ENCODE measurements around the gene PPFIA1.

Gene PPFIA1

DNA sequence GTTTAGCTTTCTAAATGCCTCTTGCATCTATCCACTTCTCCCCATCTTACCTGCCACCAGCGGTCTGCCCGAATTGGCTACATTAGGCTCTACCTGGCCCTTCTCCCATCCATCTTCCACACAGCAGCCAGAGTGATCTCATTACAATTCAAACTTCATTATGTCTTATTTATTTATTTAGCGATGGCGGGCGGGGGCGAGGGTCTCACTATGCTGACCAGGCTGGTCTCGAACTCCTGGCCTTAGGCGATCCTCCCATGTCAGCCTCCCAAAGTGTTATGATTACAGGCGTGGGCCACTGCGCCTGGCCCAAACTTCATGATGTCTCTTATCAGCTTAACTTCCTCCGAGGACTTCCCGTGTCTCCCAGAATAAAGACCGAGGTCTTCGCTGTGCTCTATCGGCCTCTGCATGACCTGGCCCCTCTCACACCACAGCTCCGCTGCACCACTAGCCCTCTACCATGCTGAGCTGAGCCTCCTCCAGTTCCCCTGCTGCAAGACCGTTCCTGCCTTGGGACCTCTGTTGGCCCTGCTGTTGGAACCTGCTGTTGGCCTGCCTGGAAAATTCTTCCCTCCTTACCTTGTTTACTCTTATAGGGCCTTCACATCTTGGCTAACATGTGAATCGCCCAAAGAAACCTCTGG lies 127.0 kb downstream of the PPFIA1 start:
- TF ChIP-seq, protein P1, sequence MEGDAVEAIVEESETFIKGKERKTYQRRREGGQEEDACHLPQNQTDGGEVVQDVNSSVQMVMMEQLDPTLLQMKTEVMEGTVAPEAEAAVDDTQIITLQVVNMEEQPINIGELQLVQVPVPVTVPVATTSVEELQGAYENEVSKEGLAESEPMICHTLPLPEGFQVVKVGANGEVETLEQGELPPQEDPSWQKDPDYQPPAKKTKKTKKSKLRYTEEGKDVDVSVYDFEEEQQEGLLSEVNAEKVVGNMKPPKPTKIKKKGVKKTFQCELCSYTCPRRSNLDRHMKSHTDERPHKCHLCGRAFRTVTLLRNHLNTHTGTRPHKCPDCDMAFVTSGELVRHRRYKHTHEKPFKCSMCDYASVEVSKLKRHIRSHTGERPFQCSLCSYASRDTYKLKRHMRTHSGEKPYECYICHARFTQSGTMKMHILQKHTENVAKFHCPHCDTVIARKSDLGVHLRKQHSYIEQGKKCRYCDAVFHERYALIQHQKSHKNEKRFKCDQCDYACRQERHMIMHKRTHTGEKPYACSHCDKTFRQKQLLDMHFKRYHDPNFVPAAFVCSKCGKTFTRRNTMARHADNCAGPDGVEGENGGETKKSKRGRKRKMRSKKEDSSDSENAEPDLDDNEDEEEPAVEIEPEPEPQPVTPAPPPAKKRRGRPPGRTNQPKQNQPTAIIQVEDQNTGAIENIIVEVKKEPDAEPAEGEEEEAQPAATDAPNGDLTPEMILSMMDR (conservative IDR thresholded peaks at IDR 0.05; ENCODE audit: low read depth), result no peak
- ChIA-PET POLR2A (ENCODE audit: low non-redundant PET) (no interaction called here), CTCF (interaction anchor here (0.6 to 0.7 kb wide), 2 partner anchors 42 to 1674 kb away, joined by 3 read pairs; no protein-coding TSS in a partner anchor)
- DNase-seq (ENCODE audit: low spot score), result peak; percentile 13
- H3K27ac ChIP-seq, result peak overlapping the region; percentile 97

DNA sequence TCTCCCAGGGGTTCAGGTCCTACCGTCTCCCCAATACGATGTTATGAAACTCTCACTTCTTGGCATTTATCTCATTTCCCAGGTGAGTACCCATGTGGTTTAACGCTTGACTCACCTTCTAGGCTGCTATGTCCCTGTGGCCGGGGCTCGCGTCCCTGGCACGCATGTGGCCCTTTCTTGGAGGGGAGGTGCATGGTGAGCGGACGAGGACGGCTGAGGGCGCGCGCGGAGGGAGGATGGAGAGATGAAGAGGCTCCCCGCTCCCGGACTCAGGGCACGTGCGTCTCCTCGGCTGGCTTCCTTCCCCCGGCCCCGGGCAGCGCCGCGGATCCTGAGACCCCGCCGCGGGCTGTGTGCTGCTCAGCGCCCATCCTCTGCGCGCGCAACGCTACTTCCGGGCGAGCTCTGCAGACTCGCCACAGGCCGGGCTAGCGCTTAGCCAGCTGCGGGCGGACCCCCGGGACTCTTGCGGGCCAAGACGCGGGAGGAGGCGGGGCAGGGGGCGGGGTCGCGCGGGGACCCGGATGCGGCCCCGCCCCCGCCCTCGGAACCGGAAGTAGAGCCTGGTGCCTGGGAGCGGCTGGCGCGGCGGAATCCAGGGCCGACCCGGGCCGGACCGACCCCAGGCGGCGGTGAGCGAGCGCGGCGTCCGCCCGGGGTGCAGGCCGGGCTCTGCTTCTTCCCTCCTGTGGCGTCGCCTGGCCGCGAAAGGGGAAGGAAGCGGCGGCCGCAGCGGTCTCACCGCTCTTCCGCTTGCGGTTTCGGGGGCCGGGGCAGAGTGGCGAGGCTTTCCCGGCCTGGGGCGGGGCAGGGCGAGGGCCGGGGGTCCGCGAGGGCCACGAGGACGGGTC lies 127.7 kb downstream of the PPFIA1 start, which contains the start of gene CTTN:
TSS of gene CTTN (plus strand) at position 547 of the 851 bp plus-strand sequence. CDS start 8,769 bp downstream, outside the sequence.
- peak; percentile 85 for DNase-seq (ENCODE audit: low spot score)
- TF ChIP-seq, protein P1 (conservative IDR thresholded peaks at IDR 0.05; ENCODE audit: low read depth), result no peak
- CTCF ChIA-PET, result interaction anchor here (0.7 kb wide), 1 partner anchor 41 kb away, joined by 3 read pairs; no protein-coding TSS in a partner anchor
- H3K27ac ChIP-seq, result peak within 1 kb of the TSS; percentile 97
- POLR2A ChIA-PET (ENCODE audit: low non-redundant PET), result no interaction called here

DNA sequence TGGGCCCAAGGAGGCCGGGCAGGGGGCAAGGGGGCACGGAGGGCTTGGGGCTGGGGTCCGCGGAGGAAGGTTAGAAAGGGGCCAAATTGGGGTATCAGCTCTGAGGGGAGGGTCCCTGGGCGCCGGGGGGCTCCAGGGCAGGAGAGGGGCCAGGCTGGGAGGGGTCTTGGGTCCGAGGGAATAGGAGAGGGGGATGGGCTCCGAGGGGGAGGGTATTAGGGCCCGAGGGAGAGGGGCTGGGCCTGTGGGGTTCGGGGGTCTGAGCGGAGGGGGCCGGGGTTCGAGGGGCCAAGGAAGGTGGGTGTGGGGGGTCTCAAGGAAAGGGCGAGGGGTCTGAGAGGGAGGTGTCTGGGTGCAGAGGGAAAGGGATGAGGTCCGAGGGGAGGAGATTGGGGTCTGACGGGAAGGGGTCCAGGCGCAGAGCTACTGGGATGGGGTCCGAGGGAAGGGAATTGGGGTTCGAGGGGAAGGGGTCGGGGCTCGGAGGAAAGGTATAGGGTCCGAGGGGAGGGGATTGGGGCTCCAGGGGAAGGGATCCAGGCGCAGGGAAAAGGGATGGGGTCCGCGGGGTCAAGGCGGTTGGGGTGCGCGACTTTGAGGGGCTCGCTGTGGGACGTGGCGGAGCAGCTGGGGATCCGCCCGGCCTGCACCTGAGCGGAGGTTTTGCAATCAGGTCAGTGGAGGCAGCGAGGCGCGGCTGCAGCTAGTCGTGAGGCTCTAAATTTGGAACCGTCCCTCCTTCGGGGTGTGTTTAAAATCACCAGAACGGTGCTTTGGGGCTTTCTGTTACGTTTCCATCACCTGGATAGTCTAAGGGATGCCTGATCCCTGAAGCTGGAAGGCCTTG lies 128.6 kb downstream of the PPFIA1 start:
- CTCF ChIA-PET, result interaction anchor here (0.5 kb wide), 1 partner anchor 1887 kb away, joined by 5 read pairs; no protein-coding TSS in a partner anchor
- DNase-seq (ENCODE audit: low spot score), result peak; percentile 67
- POLR2A ChIA-PET (ENCODE audit: low non-redundant PET), result interaction anchor here (0.5 kb wide), 1 partner anchor 614 kb away, joined by 3 read pairs; no protein-coding TSS in a partner anchor
- TF ChIP-seq, protein P1 (conservative IDR thresholded peaks at IDR 0.05; ENCODE audit: low read depth), result no peak
- H3K27ac ChIP-seq, result peak overlapping the region; percentile 97

DNA sequence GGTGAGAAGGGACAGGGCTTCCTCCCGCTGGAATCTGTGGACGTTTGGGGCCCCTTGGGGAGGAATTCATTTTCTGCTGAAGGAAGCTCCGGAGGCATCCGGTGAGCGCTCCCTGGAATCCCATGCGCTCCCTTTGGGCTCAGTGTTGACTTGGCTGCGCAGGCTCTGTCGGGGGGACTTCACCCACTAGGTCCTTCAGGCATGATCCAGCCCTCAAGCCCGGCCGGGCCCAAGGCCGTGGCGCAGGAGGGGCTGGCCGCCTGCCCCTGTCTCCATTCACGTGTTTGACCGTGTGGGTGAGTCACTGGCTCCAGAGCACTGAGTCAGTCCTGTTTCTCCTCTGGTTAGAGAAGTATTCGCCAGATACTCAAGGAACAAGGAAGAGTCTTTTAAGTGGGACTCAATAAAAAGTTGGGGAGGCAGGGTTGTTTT lies 129.2 kb downstream of the PPFIA1 start:
- peak overlapping the region; percentile 97 for H3K27ac ChIP-seq
- CTCF ChIA-PET, result interaction anchor here (0.5 kb wide), 1 partner anchor 1886 kb away, joined by 5 read pairs; no protein-coding TSS in a partner anchor
- DNase-seq (ENCODE audit: low spot score), result peak; percentile 95
- POLR2A ChIA-PET (ENCODE audit: low non-redundant PET), result no interaction called here
- TF ChIP-seq, protein P1 (conservative IDR thresholded peaks at IDR 0.05; ENCODE audit: low read depth), result no peak

GRCh38 chr11:70400643-70401042 lies 130.2 kb downstream of the PPFIA1 start:
- no peak for DNase-seq (ENCODE audit: low spot score)
- H3K27ac ChIP-seq, result peak overlapping the region; percentile 97
- POLR2A ChIA-PET (ENCODE audit: low non-redundant PET), result no interaction called here
- TF ChIP-seq, protein P1 (conservative IDR thresholded peaks at IDR 0.05; ENCODE audit: low read depth), result no peak
- CTCF ChIA-PET, result no interaction called here

All from RWPE1 (cell line).